Ecto neural progenitor cell (in vitro differentiated cells): Measurements from ENCODE around the gene EYA2.
"Not testable (repeated sequence)": the region's sequence is repeated elsewhere in the genome, so short reads cannot be mapped to it uniquely, and the experiment has no call there.

Source experiments
- DNase-seq: peaks from one replicate; pipeline ENCODE4 v3.0.0-alpha.2; 2018; ENCODE audit warnings: low spot score

Gene EYA2, protein sequence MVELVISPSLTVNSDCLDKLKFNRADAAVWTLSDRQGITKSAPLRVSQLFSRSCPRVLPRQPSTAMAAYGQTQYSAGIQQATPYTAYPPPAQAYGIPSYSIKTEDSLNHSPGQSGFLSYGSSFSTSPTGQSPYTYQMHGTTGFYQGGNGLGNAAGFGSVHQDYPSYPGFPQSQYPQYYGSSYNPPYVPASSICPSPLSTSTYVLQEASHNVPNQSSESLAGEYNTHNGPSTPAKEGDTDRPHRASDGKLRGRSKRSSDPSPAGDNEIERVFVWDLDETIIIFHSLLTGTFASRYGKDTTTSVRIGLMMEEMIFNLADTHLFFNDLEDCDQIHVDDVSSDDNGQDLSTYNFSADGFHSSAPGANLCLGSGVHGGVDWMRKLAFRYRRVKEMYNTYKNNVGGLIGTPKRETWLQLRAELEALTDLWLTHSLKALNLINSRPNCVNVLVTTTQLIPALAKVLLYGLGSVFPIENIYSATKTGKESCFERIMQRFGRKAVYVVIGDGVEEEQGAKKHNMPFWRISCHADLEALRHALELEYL

DNA sequence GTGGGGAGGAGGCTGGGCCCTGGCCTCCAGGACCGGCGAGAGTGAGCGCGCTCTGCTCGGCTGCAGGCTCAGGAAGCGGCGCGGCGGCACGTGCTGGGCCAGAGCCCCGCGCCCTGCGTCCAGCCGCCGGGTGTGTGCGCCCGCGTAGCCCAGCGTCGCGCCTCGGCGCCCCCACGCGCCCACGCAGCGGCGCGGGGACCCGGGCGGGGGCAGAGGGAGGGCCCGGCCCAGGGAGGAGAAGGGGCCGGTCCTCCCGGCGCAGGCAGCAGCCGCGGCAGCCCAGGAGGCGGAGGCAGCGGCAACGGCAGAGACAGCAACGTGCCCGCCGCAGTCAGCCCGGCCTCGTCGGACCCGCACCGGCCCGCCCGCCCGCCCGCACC lies at the start of gene EYA2:
Gene EYA2, plus strand, starts transcription at position 265 of the 380 bp plus-strand sequence. CDS start 95,168 bp downstream, outside the sequence.
- peak; percentile 65 for DNase-seq

DNA sequence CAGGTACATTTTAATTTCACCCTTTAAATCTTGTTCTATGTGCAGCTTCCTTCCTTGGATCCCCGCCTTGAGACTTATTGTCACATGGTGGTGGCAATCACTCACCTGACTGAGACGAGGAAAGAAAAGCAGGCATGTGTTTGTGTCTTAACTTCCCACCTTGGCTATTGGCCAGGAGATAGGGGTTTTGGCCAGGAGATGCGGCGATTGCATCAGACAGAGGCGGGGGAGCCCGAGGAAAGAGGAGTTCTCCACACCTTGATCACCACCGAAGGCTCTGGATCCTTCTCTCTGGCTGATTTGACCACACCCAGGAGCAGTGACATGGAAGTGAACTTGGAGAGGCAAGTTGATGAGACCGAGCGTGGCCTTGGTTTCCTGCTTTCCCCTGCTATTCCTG lies 49.7 kb upstream of the EYA2 start:
- no peak for DNase-seq

DNA sequence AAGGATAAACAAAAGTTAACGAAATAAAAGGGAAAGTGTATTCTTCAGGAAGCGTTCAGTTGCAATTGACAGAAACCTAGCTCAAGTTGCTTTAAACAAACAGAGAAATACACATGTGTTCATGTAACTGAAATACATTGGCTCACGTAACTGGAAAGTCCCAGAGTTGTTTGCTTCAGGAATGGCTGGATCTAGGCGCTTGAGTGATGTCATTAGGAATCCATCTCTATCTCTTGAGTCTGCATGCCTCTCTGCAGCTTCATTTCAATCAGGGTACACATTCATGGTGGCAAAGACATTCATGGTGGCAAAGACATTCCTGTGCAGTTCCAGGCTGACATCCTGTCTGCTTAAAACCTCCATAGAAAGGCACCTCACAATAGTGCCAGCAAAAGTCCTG lies 45.4 kb upstream of the EYA2 start:
- DNase-seq: no peak

DNA sequence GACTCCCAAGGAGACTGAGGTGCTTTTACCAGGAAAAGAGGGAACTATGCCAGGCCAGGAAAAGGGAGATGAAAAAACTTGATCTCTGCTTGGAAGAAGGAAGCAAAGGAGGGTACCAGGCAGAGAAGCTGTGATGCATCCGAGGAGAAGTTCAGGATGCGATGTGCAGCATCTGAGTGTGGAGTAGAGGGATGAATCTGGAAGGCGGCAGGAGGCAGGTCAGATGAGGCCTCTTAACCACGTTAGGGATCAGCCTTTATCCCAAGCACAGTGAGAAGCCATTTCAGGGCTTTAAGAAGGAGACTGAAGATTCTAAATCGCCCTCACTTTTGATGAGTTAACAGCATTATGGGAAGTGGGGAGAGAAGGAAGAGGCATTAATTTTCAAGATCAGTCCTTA lies 44.9 kb upstream of the EYA2 start:
- DNase-seq: no peak

DNA sequence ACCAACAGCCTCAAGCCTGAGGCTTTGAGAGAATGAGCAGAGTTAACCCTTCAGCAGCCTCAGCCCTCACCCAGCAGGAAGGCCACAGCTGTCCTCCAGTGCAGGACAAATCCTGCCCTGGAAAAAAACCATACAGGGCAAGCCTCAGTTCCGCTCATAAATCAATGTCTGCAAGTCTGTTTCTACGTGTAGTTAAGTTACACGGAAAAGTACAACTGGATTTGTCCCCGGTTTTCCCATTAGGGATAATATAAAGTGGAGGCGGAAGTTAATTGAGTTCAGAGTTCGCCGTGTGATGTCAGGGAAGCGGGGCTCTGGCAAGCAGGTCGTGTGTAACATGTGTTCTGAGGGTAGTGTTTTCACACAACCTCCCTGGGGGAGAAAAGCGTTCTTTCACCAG lies 44.2 kb upstream of the EYA2 start:
- no peak for DNase-seq

DNA sequence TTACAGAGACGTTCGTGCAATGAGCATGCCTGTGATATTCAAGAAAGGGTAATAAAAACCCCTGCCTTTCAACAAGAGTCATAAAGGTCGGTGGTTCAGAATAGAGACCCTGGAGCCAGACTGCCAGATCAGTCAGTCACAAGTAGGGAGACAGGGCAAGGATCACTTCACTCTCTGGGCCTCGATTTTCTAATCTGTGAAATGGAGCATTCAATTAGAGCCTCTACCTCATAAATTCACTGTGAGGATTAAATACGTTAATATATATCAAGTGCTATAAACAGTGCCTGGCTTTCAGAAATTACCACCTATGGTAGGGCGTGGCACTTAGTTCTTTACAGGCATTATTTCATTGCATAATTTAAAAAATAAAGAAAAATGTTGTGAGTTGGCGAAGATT lies 43.7 kb upstream of the EYA2 start:
- DNase-seq: no peak

DNA sequence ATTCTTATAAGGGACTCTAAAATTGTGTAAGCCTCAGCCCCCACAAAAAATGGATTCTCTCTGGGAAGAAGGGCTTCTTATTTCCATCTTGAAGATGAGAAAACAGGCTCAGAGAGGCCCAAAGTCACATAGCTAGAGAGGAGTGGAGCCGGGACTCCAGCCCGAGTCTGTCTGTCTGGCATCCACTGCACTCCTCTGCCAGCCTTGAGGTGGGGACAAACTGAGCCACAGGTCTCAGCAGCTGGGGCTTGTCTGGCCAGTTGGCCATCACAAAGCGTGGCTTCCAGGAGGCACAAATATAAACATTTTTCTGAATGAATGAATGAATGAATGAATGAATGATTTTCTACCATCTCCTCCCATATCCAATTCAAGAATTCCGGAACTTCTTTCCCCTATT lies 42.9 kb upstream of the EYA2 start:
- DNase-seq: no peak

DNA sequence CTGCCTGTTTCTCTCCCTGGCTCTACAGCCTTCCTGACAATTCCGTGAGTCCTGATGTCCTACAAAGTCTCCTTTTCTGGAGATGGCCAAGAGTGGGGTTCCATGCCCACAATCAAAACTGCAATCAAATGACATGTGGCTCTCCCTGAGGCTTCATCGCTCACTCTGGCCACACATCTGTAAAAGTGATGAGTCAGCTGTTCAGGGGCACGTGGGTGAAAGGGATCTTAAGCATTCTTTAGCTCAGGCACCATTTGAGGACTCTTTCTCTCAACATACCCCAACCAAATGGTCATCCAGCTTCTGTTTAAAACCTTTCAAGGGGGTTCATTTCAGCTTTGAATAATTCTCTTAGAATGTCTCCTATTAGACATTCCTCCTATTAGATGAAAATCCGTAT lies 42.3 kb upstream of the EYA2 start:
- no peak for DNase-seq

DNA sequence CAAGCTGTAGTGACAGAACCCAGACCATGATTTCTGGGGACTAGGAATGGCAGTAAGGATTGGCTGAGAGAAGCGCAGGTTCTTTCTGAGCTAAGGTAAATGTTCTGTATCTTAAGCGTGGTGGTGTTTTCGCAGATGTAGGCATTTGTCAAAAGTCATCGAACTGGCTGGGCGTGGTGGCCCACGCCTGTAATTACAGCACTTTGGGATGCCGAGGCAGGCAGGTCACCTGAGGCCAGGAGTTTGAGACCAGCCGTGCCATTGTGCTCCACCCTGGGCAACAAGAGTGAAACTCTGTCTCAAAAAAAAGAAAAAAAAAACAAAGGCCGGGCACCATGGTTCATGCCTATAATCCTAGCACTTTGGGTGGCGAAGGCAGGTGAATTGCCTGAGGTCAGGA lies 40.7 kb upstream of the EYA2 start:
- DNase-seq: no peak

DNA sequence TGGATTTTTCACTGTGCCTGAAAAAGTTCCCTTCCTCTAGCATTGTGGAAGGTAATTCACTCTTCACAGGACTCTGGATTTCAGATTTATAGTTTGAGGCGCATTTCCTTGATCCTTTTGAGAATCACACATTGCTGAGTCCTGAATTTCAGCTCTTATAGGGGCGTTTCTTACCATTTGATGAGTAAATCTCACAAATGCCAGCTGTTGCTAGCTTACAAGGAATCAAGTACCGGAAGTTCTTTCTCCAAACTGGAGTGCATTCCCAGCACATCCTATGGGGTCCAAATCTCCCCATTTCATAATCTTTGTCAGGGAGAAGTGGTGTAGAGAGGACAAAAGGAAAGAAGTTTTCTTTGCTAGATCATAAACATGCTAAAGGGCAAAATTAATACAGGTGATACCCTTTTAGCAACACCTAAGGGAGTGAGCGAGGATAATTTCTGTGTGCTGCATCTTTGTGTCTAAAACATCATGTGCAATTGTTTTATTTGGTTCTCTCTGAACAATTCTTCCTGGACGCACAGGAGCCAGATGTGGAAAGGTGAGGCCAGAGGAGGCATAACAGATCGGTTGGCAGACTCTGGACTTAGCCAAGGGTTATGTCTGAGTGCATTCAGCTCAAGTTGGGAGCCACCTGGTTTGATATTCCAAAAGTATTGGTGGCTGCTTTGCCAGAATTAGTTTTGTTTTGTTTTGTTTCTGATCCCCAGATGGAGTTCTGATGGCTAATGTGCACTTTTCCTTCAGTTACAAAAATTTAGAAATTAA lies 37.4 kb upstream of the EYA2 start:
- DNase-seq: no peak

DNA sequence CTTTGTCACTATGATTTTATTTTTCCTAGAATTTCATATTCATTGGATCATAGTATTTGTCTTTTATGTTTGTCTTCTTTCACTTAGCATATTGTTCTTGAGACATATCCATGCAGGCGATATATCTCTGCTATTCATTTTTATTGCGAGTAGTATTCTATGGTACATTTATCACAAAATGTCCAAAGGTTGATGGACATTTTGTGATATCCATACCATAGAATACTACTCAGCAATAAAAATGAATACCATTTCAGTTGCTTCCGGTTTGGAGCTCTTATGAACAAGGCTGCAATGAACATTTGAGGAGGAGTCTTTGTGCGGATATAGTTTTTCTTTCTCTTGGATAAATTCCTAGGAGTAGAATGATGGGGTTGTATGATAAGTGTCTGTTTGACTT lies 28.8 kb upstream of the EYA2 start:
- no peak for DNase-seq

DNA sequence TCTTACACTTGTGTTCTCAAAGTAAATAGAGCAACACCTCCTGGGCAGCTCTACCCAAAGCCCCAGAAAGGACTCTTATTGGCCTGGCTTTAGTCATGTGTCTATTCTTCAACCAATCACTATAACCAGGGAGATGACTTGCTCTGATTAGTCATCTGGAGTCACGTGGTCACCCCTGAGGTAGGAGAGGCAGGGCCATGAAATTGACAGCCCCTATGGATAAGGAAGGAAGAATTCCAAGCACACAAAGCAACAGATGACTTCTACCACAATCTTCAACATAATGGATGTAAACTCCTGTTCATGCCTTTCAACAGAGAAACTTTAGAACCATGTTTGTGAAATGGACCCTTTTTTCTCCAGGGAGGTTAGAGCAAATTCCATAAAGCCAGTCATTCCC lies 24.6 kb upstream of the EYA2 start:
- DNase-seq: no peak

DNA sequence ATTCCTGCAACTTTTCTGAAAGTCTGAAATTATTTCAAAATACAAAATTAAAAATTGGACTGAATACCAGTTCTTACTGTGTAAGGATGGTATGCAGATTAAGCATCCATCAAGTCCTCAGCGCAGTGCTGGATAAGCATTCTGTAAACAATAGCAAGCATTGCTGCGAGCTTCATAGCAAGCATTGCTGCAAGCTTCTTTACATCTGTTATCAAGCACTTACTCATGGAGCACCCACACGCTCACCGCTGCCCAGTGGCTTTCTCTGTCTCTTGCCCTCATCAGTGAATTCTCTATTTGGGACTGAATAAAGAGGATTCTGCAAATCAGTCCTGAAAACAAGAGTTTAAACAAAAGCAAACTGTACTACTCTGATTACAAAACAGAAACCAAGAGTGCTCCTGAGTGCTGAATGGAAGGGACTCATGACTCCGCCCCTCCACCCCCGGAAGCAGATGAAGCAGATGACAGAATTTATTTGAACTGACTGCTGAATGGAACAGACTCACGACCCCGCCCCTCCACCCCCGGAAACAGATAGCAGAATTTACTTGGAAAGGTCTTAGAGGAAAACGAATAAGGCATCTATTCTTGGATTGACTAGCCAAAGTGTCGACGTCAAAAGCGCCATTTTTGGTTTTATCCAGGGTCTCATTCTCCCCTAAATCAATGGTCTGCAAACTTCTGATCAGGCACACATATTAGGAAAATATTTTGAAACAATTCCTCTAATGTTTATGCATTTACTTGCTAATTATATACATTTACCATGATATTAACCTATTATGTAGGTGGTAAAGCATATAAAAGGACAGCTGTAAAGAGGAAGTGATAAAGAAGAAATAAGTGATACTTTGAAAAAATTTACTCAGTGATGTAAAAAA lies 22.1 kb upstream of the EYA2 start:
- no peak for DNase-seq

DNA sequence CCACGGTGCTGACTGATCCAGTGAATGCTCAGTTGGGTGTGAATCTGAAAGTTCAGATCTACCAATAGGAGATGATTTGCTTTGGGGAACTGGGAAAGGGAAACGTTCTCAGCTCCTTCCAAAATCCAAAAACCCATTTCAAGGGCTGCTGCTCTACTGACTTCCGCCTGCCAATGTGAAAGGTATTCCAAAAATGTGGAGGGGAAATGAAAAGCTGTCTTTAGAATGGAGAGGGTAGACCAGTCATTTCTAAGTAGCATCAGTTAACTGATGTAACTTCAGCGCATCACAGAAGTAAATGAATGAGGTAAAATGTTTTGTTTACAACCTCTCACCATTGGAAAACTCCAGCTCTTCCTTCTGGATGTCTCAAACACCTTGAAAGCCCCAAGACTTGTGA lies 19.6 kb upstream of the EYA2 start:
- DNase-seq: no peak

DNA sequence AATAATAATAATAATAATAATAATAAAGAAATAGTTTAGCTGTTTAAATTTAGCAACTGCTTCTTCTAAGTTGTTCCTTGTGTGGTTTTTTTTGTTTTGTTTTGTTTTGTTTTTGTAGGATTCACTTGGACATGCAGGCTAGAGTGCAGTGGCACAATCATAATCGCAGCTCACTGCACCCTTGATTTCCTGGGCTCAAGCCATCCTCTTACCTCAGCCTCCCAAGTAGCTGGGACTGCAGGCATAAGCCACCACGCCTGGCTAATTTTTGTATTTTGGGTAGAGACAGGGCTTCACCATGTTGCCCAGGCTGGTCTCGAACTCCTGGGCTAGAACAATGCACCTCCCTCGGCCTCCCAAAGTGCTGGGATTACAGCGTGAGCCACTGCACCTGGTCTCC lies 15.3 kb upstream of the EYA2 start:
- no peak for DNase-seq

DNA sequence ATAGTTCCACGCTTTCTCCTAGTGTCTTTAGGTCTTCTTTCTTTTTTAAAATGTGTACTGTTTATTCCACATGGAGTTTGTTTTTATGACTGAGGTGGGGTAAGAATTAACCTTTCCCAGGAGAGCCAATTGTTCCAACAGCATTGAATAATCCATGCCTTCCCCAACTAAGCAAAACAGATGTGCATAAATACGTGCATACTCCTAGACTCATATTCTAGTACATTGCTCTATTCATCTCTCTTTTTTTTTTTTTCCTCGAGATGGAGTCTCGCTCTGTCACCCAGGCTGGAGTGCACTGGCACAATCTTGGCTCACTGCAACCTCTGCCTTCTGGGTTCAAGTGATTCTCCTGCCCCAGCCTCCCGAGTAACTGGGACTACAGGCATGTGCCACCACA lies 14.7 kb upstream of the EYA2 start:
- DNase-seq: not testable (repeated sequence)

DNA sequence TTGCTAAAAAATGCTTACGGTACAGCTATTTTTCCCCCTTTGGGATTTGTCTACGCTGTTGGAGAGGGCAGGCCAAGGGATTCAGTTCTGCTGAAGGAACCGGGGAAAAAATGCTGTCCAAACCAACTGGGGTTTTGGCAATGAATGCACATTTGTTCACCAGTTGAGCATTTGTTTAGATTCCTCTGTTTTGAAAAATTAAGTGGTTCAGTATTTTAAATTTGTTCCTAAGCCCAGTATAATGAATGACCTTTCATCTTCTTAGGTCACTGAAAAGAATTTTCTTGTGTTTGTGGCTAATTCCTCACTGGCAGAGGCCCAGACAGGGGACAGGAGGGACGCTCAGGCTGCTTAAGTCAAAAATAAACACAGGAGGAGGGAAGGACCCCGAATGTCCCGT lies 10.8 kb upstream of the EYA2 start:
- DNase-seq: no peak

DNA sequence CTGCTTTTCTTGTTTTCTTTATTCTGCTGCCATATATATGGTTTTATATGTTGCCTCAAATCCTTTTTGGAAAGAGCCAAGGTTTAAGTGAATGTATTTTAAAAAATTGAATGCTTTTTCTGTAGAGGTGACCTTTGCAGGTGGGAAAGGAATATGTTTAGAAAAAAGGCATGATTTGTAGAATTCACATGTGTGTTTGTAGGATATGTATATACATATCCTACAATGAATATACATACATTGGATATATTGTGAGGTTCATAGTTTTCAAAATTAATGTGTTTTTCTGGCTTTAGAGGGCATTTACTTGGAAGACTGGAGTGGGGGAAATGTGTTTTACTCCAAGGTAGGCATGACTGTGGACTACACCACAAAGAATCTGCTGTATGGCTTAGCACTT lies 4.0 kb upstream of the EYA2 start:
- DNase-seq: peak; percentile 1

DNA sequence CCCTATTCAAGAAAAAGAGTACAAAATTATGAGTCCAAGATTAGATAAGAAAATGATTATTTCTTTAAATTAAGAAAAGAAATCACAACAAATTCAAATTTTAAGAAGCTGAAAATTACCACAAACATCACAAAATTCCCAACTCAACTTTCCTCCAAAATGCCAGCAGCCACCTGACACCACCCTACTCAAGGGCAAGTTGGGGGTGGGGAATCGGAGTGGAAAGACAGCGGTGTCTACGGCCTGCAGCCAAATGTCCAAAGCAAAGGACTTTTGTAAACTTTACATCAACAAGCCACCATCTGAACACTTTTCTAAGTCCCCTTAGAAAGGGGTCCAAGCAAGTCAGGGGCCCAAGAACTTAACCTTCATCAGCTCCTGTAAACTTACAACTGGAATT lies 1.6 kb upstream of the EYA2 start:
- no peak for DNase-seq

DNA sequence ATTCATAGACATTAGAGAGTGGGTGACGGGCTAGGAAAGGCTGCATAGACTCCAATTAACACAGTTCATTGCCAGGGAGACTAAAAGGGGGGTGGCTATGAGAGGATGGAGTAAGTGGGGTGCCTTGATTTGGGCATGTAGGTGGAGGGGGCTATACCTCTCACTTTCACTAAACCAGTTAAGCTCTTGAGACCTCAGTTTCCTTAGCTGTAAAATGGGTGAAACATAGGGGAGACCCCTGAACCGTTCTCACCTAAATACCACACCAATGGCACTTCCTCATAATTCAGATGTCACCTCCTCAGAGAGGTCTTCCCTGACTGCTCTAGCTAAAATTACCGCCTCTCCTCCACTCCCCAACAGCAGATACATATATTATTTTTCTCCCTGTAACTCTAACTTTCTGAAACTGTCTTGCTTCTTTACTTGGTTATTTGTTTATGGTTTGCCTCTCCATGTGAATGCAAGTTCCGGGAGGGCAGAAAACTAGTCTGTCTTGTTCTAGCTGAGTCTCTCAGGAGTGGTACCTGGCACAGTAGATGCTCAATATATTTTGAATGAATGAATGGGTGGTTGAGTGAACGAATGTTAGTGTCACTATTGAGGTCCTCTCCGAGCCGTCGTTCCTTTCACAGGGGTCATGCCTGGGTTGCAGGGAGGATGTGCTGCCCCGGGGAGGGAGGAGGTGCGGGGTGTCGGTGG lies 615 bp upstream of the EYA2 start:
- no peak for DNase-seq

DNA sequence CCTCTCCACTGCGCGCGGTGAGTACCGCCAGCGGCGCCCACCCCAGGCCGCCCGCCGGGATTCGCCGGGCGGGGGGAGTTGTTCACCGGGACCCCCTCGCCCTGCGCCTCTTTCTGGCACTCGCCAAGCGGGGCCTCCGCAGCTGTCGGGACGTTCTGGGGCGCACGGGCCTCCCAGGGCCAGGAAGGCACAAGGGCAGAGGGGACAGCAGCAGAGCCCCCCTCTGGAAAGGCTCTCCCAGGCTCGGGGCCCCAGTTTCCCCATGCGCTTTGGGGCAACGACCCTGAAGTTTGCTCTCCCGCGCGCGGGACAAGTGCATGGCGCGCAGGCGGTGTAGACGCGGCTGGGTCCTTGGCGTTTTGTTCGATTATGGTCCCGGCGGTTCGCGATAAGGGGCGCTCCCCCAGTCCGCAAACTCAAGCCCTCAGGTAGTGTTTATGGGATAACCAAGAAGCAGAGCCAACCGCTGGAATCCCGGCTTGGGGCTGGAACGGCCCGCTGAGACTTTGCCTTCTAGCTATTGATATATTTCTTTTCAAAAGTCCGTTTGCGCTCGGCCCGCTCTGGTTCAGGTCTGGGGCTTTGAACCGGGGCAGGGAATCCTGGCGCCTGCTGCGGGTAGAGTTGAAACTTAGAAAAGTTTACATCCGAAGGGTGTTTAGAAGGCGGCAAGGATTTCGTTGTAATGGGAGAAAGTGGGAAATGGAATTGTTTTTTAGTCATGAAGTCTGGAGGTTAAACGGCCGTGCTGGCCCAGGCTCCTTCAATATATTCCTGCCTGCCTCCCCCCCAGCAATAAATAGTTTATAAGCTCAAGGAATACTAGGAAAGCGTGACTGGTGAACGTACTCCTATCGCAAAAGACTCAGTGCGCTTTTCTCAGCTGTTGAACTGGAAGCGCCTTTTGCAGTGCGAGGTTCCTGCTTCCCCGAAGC lies 595 bp downstream of the EYA2 start:
- peak; percentile 70 for DNase-seq
